GM12874 (cell line): ENCODE data around the gene NUDT22.

Source experiments
- CTCF ChIP-seq: IDR thresholded peaks from 2 replicates; pipeline ENCODE4 v1.5.1; 2011; ENCODE audit warnings: low read depth, mild to moderate bottlenecking, control low read depth, low read length, moderate library complexity; ENCODE audit not compliant: insufficient read depth

NUDT22 gene

GRCh38 chr11:64243236-64243854, 17.3 kb downstream of the NUDT22 start:
- no peak for TF ChIP-seq CTCF

GRCh38 chr11:64244107-64244506, 18.0 kb downstream of the NUDT22 start:
- TF ChIP-seq CTCF: no peak

GRCh38 chr11:64244966-64245365, 18.9 kb downstream of the NUDT22 start:
- no peak for TF ChIP-seq CTCF

GRCh38 chr11:64245401-64245796, 19.3 kb downstream of the NUDT22 start:
- TF ChIP-seq CTCF: no peak

- TF ChIP-seq CTCF: no peak
Observed at GRCh38 chr11:64245797-64246620, 19.9 kb downstream of the NUDT22 start.

- TF ChIP-seq CTCF: no peak
Observed at GRCh38 chr11:64246871-64247728, 21.0 kb downstream of the NUDT22 start, which contains the start of gene PPP1R14B. Gene PPP1R14B, minus strand, starts transcription at chr11:64246943. Its CDS starts 270 bp downstream, at chr11:64246673.
